ENCODE data around the gene EIF4B. TPM values are rescaled to one million over a fixed set of nuclear protein-coding genes. Genes with fewer than 3 reads are reported as not detected.

EIF4B gene
- total RNA-seq, 1 donor from 2014 or later: 181 TPM

GRCh38 chr12:52969166-52969795 lies 37.0 kb upstream of the EIF4B start:
- H3K4me3 ChIP-seq: no peak overlapping the region
- no peaks in the 10 kb centered on the region for H3K4me1 ChIP-seq
- TF ChIP-seq CTCF (IDR thresholded peaks at IDR 0.05): no peak
- no peaks in the 10 kb centered on the region for H3K9me3 ChIP-seq
- intact Hi-C loops (cut with DNase I): no loop called here
- no peaks in the 10 kb centered on the region for H3K36me3 ChIP-seq
- no peak for DNase-seq (ENCODE audit: low spot score in 2 of 2)
- no peak overlapping the region for H3K27ac ChIP-seq
- no peaks in the 10 kb centered on the region for H3K27me3 ChIP-seq

GRCh38 chr12:52969828-52970569 lies 36.3 kb upstream of the EIF4B start:
- no peak for TF ChIP-seq CTCF (IDR thresholded peaks at IDR 0.05)
- H3K27ac ChIP-seq: no peak overlapping the region
- H3K27me3 ChIP-seq: no peaks in the 10 kb centered on the region
- no peaks in the 10 kb centered on the region for H3K9me3 ChIP-seq
- DNase-seq (ENCODE audit: low spot score in 2 of 2): no peak
- intact Hi-C loops (cut with DNase I): loop anchor here (10.0 kb wide), 1 partner anchor 595 kb away; no protein-coding TSS in a partner anchor
- peaks cover 3 to 4% of the 10 kb centered on the region in 2 donors for H3K4me1 ChIP-seq
- H3K4me3 ChIP-seq: no peak overlapping the region
- no peaks in the 10 kb centered on the region for H3K36me3 ChIP-seq

- H3K27me3 ChIP-seq: no peaks in the 10 kb centered on the region
- H3K27ac ChIP-seq: no peak overlapping the region
- no peak for TF ChIP-seq CTCF (IDR thresholded peaks at IDR 0.05)
- H3K4me3 ChIP-seq: no peak overlapping the region
- H3K4me1 ChIP-seq: peaks cover 3 to 5% of the 10 kb centered on the region in 2 donors
- DNase-seq (ENCODE audit: low spot score in 2 of 2): no peak
- no peaks in the 10 kb centered on the region for H3K9me3 ChIP-seq
- H3K36me3 ChIP-seq: no peaks in the 10 kb centered on the region
- intact Hi-C loops (cut with DNase I): loop anchor here (10.0 kb wide), 1 partner anchor 597 kb away; no protein-coding TSS in a partner anchor
Measured at GRCh38 chr12:52971679-52972329, 34.5 kb upstream of the EIF4B start.

- intact Hi-C loops (cut with DNase I): loop anchor here (10.0 kb wide), 1 partner anchor 600 kb away; no protein-coding TSS in a partner anchor
- H3K4me1 ChIP-seq: peaks cover 3 to 5% of the 10 kb centered on the region in 2 donors
- no peaks in the 10 kb centered on the region for H3K27me3 ChIP-seq
- no peak overlapping the region for H3K4me3 ChIP-seq
- H3K36me3 ChIP-seq: no peaks in the 10 kb centered on the region
- no peak for TF ChIP-seq CTCF (IDR thresholded peaks at IDR 0.05)
- no peak overlapping the region for H3K27ac ChIP-seq
- H3K9me3 ChIP-seq: no peaks in the 10 kb centered on the region
- no peak for DNase-seq (ENCODE audit: low spot score in 2 of 2)
Measured at GRCh38 chr12:52975204-52975603, 31.1 kb upstream of the EIF4B start.

- Histone ChIP-seq H3K9me3 (no peaks in the 10 kb centered on the region), H3K4me3 (no peak overlapping the region), H3K27me3 (no peaks in the 10 kb centered on the region), H3K27ac (no peak overlapping the region), H3K36me3 (no peaks in the 10 kb centered on the region), H3K4me1 (peaks cover 3 to 5% of the 10 kb centered on the region in 2 donors)
- intact Hi-C loops (cut with DNase I): loop anchor here (10.0 kb wide), 1 partner anchor 601 kb away; no protein-coding TSS in a partner anchor
- DNase-seq (ENCODE audit: low spot score in 2 of 2): no peak
- TF ChIP-seq CTCF (IDR thresholded peaks at IDR 0.05): no peak
Measured at GRCh38 chr12:52975820-52976573, 30.3 kb upstream of the EIF4B start.

Measured in ascending aorta (tissue), 2 donors.